ENCODE data around the gene FCHSD2. TPM values are rescaled to one million over a fixed set of nuclear protein-coding genes. Genes with fewer than 3 reads are reported as not detected.

Gene FCHSD2
- total RNA-seq, 1 donor from 2014 or later, result 22.2 TPM

- Histone ChIP-seq H4K20me1 (ENCODE audit: low read depth) (no peaks in the 10 kb centered on the region), H3K79me2 (ENCODE audit: low read depth) (no peaks in the 10 kb centered on the region), H3K4me3 (no peak overlapping the region), H3K27ac (no peak overlapping the region), H3K4me1 (no peaks in the 10 kb centered on the region), H3K27me3 (no peaks in the 10 kb centered on the region), H3K36me3 (no peaks in the 10 kb centered on the region), H3F3A (ENCODE audit: low read depth) (no peaks in the 10 kb centered on the region), H3K9ac (no peak overlapping the region), H3K4me2 (no peak overlapping the region), H2AFZ (replicated peaks) (no peak overlapping the region), H3K9me3 (ENCODE audit: low read depth) (no peaks in the 10 kb centered on the region)
- Mint-ChIP-seq H3K4me3 (no peak overlapping the region), H3K27ac (no peak overlapping the region), H3K27me3 (ENCODE audit: insufficient read depth, low read depth) (peaks cover 3% of the 10 kb centered on the region), H3K36me3 (peaks cover 12% of the 10 kb centered on the region), H3K4me1 (no peaks in the 10 kb centered on the region), H3K9me3 (no peaks in the 10 kb centered on the region)
- DNase-seq (ENCODE audit: low spot score), result no peak
- no peak for TF ChIP-seq CTCF (IDR thresholded peaks at IDR 0.05)
- TF ChIP-seq EZH2phosphoT487 (IDR thresholded peaks at IDR 0.05), result no peak
- TF ChIP-seq EZH2 (IDR thresholded peaks at IDR 0.05), result no peak
Observed at GRCh38 chr11:72896431-72896830, 245.7 kb downstream of the FCHSD2 start.

GRCh38 chr11:72890881-72891280 is 251.2 kb downstream of the FCHSD2 start:
- Mint-ChIP-seq H3K36me3 (peaks cover 15% of the 10 kb centered on the region), H3K27ac (no peak overlapping the region), H3K9me3 (no peaks in the 10 kb centered on the region), H3K27me3 (ENCODE audit: insufficient read depth, low read depth) (peaks cover 3% of the 10 kb centered on the region), H3K4me3 (no peak overlapping the region), H3K4me1 (no peaks in the 10 kb centered on the region)
- Histone ChIP-seq H3K36me3 (no peaks in the 10 kb centered on the region), H3K79me2 (ENCODE audit: low read depth) (no peaks in the 10 kb centered on the region), H3K4me3 (no peak overlapping the region), H3K9me3 (ENCODE audit: low read depth) (no peaks in the 10 kb centered on the region), H3K27me3 (no peaks in the 10 kb centered on the region), H3F3A (ENCODE audit: low read depth) (no peaks in the 10 kb centered on the region), H3K27ac (no peak overlapping the region), H2AFZ (replicated peaks) (no peak overlapping the region), H4K20me1 (ENCODE audit: low read depth) (no peaks in the 10 kb centered on the region), H3K4me2 (no peak overlapping the region), H3K4me1 (no peaks in the 10 kb centered on the region), H3K9ac (no peak overlapping the region)
- DNase-seq (ENCODE audit: low spot score), result no peak
- TF ChIP-seq CTCF (IDR thresholded peaks at IDR 0.05) (no peak), EZH2phosphoT487 (IDR thresholded peaks at IDR 0.05) (no peak), EZH2 (IDR thresholded peaks at IDR 0.05) (no peak)

- H3K27me3 ChIP-seq, result no peaks in the 10 kb centered on the region
- TF ChIP-seq EZH2 (IDR thresholded peaks at IDR 0.05), result no peak
- no peak for TF ChIP-seq EZH2phosphoT487 (IDR thresholded peaks at IDR 0.05)
- no peak for TF ChIP-seq CTCF (IDR thresholded peaks at IDR 0.05)
- no peaks in the 10 kb centered on the region for H3K79me2 ChIP-seq (ENCODE audit: low read depth)
- no peaks in the 10 kb centered on the region for H3K9me3 Mint-ChIP-seq
- no peaks in the 10 kb centered on the region for H4K20me1 ChIP-seq (ENCODE audit: low read depth)
- no peaks in the 10 kb centered on the region for H3K27me3 Mint-ChIP-seq (ENCODE audit: insufficient read depth, low read depth)
- H3K4me3 Mint-ChIP-seq, result no peak overlapping the region
- H3K9ac ChIP-seq, result no peak overlapping the region
- DNase-seq (ENCODE audit: low spot score), result no peak
- no peaks in the 10 kb centered on the region for H3K4me1 Mint-ChIP-seq
- H3K27ac ChIP-seq, result no peak overlapping the region
- H3K36me3 ChIP-seq, result no peaks in the 10 kb centered on the region
- no peaks in the 10 kb centered on the region for H3F3A ChIP-seq (ENCODE audit: low read depth)
- H2AFZ ChIP-seq (replicated peaks), result no peak overlapping the region
- H3K4me3 ChIP-seq, result no peak overlapping the region
- no peak overlapping the region for H3K4me2 ChIP-seq
- H3K4me1 ChIP-seq, result no peaks in the 10 kb centered on the region
- H3K9me3 ChIP-seq (ENCODE audit: low read depth), result no peaks in the 10 kb centered on the region
- H3K27ac Mint-ChIP-seq, result no peak overlapping the region
- peaks cover 16% of the 10 kb centered on the region for H3K36me3 Mint-ChIP-seq
Observed at GRCh38 chr11:72886619-72887018, 255.5 kb downstream of the FCHSD2 start.
